ENCODE measurements around the gene ITPKB.

Gene ITPKB

DNA sequence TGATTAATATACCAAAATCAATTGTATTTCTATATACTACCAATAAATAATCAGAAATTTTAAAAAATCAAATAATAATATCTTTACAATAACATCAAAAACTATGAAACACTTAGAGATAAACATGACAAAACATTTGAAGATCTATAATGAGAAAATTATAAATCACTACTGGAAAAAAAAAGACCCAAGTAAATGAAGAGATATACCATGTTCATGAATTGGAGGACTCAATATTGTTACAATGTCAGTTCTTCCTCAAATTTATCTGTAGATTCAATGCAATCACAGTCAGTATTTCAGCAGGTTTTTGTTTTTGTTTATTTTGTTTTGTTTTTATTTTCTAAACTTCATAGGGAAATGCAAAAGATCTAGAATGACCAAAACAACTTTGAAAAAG is 4.2 kb upstream of the ITPKB start:
- intact Hi-C loops (cut with DNase I; ENCODE audit: low total_unique reads), result no loop called here
- Histone ChIP-seq H3K36me3 (no peaks in the 10 kb centered on the region), H3K27ac (no peak overlapping the region), H3K4me1 (peaks cover 0 to 11% (median 6%) of the 10 kb centered on the region in 4 donors), H3K27me3 (no peaks in the 10 kb centered on the region), H3K4me3 (no peak overlapping the region), H3K9me3 (no peaks in the 10 kb centered on the region)
- DNase-seq, result no peak
- no peak for TF ChIP-seq CTCF (IDR thresholded peaks at IDR 0.05)

DNA sequence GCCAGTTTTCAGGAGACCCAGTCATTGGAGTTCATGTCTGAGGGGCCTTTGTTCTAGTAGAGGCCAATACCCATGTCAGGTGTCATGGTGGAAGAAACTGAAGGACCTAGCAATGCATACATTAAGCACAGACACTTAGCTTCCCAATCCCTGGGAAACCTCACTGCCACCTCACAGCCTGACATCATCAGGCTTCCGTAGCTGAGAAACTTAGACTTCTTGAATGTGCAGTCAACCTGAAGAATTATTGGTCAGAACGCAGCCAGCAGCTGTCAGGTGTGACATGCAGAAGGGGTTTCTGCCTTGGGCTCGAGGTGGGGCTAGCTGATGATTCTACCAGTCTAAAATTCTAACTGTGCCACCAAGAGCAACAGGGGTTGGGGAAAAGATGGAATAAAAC is 1.9 kb upstream of the ITPKB start:
- no peak overlapping the region for H3K4me3 ChIP-seq
- H3K27me3 ChIP-seq, result no peaks in the 10 kb centered on the region
- peaks cover 0 to 24% (median 13%) of the 10 kb centered on the region in 4 donors for H3K4me1 ChIP-seq
- no peak for TF ChIP-seq CTCF (IDR thresholded peaks at IDR 0.05)
- H3K9me3 ChIP-seq, result no peaks in the 10 kb centered on the region
- H3K27ac ChIP-seq, result no peak overlapping the region
- intact Hi-C loops (cut with DNase I; ENCODE audit: low total_unique reads), result no loop called here
- peaks cover 0 to 4% (median 0%) of the 10 kb centered on the region in 3 donors for H3K36me3 ChIP-seq
- no peak for DNase-seq

DNA sequence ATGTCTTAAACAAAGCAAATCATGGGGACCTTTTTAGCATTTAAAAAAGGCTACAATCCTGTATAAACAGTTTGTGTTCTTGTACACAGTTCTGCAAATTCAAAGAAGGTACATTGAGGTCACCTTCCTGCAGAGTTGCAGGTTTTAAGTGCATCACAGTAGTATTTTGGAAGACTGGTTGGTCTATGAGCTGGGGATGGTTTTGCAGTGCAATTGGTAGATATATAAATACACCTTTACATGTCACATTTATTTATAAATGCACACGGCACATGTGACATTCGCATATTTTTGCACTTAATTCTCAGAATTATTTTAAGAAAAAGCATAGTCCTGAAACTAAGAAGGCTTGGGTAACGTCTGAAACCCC is 599 bp upstream of the ITPKB start:
- Histone ChIP-seq H3K9me3 (no peaks in the 10 kb centered on the region), H3K4me1 (peaks cover 0 to 35% (median 21%) of the 10 kb centered on the region in 4 donors), H3K36me3 (peaks cover 0 to 10% (median 0%) of the 10 kb centered on the region in 3 donors), H3K27ac (peak overlapping the region; percentile 79 to 81), H3K27me3 (no peaks in the 10 kb centered on the region), H3K4me3 (peak overlapping the region; percentile 73 to 79)
- intact Hi-C loops (cut with DNase I; ENCODE audit: low total_unique reads), result loop anchor here (5.0 to 10.0 kb wide), 2 partner anchors 62 to 85 kb away; no protein-coding TSS in a partner anchor
- TF ChIP-seq CTCF (IDR thresholded peaks at IDR 0.05), result no peak
- DNase-seq, result no peak

- Histone ChIP-seq H3K27me3 (no peaks in the 10 kb centered on the region), H3K9me3 (no peaks in the 10 kb centered on the region), H3K36me3 (peaks cover 0 to 10% (median 0%) of the 10 kb centered on the region in 3 donors), H3K27ac (peak overlapping the region; percentile 79 to 81), H3K4me3 (peak overlapping the region; percentile 73 to 79), H3K4me1 (peaks cover 0 to 43% (median 26%) of the 10 kb centered on the region in 4 donors)
- DNase-seq, result peak in 1 of 2 donors; percentile 72
- intact Hi-C loops (cut with DNase I; ENCODE audit: low total_unique reads), result loop anchor here (5.0 to 10.0 kb wide), 2 partner anchors 61 to 86 kb away; no protein-coding TSS in a partner anchor
- TF ChIP-seq CTCF (IDR thresholded peaks at IDR 0.05), result no peak
Measured at GRCh38 chr1:226738421-226738994, 574 bp downstream of the ITPKB start.

GRCh38 chr1:226737819-226738420 is 1.2 kb downstream of the ITPKB start:
- no peaks in the 10 kb centered on the region for H3K9me3 ChIP-seq
- peaks cover 0 to 47% (median 29%) of the 10 kb centered on the region in 4 donors for H3K4me1 ChIP-seq
- DNase-seq, result peak; percentile 57 to 73
- intact Hi-C loops (cut with DNase I; ENCODE audit: low total_unique reads), result loop anchor here (5.0 to 10.0 kb wide), 2 partner anchors 61 to 87 kb away; no protein-coding TSS in a partner anchor
- H3K4me3 ChIP-seq, result peak overlapping the region; percentile 73 to 79
- H3K27me3 ChIP-seq, result no peaks in the 10 kb centered on the region
- H3K27ac ChIP-seq, result peak overlapping the region; percentile 79 to 81
- no peak for TF ChIP-seq CTCF (IDR thresholded peaks at IDR 0.05)
- H3K36me3 ChIP-seq, result peaks cover 0 to 16% (median 0%) of the 10 kb centered on the region in 3 donors

Measured in tibial artery (tissue), 4 donors.